Endothelial cell of hepatic sinusoid (primary cell): ENCODE results near the gene HOXD13.

Source experiments
- in situ Hi-C: cut with HindIII; loops from 2 replicates; pipeline ENCODE4 v1.10.0; 2017; ENCODE audit warnings: low sequenced_read_pairs

Gene HOXD13

DNA sequence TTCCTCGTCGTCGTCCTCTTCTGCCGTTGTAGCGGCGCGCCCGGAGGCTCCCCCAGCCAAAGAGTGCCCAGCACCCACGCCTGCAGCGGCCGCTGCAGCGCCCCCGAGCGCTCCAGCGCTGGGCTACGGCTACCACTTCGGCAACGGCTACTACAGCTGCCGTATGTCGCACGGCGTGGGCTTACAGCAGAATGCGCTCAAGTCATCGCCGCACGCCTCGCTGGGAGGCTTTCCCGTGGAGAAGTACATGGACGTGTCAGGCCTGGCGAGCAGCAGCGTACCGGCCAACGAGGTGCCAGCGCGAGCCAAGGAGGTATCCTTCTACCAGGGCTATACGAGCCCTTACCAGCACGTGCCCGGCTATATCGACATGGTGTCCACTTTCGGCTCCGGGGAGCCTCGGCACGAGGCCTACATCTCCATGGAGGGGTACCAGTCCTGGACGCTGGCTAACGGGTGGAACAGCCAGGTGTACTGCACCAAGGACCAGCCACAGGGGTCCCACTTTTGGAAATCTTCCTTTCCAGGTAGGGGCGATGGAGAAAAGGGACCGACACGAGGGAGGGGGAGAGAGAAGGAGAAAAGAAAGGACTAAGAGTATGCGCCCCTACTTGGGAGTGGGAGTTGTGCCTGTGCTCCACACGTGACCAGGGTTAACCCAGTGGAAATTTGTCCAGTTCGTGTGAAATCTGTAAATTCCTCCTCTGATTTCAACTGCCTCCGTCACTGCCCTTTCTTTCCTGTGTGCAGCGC lies 800 bp downstream of the HOXD13 start:
- in situ Hi-C loops: loop anchor here (5.0 to 10.0 kb wide), 3 partner anchors 101 to 619 kb away; no protein-coding TSS in a partner anchor

DNA sequence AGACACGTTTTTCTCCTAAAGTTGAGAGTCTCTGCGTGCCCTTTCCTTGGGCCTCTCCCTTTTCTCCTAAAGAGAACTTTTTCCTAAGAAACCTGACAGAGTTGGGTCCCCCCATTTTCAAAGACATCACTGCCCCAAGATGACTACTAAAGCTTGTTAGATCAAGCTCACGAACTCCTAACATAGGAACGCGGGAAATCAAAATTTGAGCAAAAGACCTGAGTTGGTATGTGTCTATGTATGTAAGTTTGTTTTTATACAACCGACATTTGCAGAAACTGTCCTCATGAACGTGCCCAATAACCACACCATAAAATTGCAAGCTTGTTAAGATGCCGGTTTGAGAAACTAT lies 1.4 kb downstream of the HOXD13 start:
- in situ Hi-C loops: loop anchor here (5.0 to 10.0 kb wide), 3 partner anchors 102 to 619 kb away; no protein-coding TSS in a partner anchor

DNA sequence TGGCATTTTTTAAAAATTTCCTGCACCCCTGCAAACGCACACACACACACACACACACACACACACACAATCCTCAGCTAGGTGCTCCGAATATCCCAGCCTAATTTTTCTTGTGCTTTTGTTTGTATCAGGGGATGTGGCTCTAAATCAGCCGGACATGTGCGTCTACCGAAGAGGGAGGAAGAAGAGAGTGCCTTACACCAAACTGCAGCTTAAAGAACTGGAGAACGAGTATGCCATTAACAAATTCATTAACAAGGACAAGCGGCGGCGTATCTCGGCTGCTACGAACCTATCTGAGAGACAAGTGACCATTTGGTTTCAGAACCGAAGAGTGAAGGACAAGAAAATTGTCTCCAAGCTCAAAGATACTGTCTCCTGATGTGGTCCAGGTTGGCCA lies 1.8 kb downstream of the HOXD13 start:
- in situ Hi-C loops: loop anchor here (5.0 to 10.0 kb wide), 3 partner anchors 102 to 620 kb away; no protein-coding TSS in a partner anchor

DNA sequence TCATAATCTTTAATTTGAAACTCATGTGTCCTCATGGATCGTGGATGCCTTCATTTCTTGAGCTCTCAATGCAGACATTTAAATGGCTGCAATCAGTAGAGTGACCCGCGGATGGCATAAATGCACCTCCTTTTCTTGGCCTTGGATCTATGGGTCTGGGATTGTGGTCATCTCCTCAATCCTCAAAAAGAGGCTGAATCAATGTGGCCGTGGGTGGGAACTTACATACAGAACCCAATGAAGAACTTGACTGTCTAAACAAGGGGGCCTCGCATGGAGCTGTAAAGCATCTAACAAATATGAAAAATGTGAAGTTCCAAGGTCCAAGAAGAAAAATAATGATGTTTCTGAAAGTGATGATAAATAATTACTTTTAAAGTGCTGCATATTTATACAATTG lies 2.9 kb downstream of the HOXD13 start:
- in situ Hi-C loops: loop anchor here (10.0 kb wide), 1 partner anchor 621 kb away; no protein-coding TSS in a partner anchor

DNA sequence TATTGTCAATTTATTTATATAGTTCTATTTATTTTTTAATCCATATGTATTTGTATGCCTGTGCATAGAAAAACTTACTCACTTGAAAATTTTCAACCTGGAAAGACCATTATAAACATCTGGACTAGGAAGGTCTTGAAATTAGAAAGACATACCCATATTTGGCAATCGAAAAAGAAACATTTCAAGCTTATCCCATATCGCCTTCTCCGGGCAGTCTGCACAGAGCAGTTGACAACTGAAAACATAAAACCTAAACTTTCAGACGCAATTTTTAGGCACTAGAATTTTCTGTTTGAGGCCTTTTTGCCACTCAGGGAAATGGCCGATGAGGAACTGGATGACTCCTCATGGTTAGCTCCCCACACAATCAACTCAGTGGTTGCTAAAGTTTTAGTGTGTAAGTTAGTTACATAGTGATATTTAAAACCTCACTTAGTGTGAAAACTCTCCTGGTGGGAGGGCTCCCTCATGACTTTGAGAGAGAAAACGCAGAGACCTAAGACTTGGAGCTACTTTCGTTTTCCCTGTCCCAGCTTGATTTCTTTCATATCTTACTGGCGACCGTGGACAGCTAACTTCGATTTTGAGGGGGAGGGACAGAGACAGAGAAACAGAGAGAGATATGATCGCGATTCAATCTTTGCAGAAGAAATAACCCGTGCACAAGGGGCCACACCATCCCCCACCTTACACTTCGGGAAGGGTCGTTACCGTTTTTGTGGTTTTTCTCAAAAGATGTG lies 3.9 kb downstream of the HOXD13 start:
- in situ Hi-C loops: loop anchor here (10.0 kb wide), 1 partner anchor 622 kb away; no protein-coding TSS in a partner anchor

DNA sequence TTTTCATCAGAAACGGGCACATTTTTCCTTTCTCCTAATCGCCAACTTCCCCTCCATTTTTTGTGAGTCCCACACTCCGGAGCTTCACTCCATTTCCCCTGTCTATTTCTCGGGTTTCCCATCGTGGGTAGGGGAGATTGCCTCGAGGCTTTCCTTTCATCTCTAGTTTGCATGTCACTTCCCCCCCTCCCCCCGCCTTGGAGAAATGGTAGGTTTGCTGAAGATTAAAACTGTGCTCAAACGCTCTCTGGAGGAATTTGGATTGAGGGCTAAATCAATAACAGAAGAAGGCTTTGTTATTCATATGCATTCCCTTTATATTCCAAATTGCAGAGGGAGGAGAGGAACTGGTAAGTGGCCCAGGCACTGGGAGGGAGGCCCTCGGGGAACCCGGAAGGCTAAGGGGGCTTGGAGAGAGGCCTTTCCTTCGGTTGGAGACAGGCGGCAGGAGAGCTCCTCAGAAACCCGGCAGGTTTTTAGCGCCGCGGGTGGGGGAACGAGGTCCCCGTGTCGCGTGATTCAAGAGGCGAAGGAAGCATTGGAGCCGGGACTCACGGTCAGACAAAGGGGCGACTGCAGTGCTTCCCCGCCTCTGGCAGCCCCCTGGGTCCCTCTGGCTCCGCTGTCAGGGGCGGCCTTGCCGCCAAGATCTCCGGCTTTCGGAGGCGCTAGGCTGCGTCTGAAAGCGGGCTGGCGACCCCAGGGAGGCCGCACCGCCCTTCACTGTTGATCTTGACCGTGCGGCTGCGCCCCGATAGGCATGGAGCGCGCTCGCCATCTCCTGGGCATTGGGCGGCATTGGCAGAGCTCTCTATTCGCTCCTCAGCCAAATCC lies 4.7 kb downstream of the HOXD13 start:
- in situ Hi-C loops: loop anchor here (10.0 kb wide), 1 partner anchor 622 kb away; no protein-coding TSS in a partner anchor

DNA sequence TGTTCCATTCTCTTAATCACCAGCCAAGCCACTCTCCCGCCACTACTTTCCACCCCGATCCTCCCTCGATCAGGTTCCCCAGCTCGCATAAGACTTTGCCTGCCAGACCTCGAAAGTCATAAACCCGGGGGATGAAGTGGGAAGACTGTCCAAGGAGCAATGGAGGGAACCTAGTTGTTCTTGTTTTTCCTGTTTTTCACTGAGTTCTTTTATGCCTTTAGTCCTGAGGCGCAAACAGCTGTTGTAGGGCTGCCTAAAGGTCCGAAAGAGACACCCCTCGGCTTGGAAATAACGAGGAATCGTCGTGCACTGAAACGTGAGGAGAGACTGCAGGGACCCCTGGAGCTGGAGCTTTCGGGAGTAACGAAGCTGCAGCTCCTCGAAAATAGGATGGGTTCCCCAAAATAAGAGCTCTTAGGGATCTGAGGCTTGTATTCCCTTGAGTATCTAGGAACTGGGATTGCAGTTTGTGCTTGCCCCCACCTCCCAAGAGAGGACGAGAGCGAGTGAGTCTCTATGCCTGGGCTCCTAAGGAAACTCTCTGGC lies 5.4 kb downstream of the HOXD13 start:
- in situ Hi-C loops: loop anchor here (10.0 kb wide), 1 partner anchor 623 kb away; no protein-coding TSS in a partner anchor

DNA sequence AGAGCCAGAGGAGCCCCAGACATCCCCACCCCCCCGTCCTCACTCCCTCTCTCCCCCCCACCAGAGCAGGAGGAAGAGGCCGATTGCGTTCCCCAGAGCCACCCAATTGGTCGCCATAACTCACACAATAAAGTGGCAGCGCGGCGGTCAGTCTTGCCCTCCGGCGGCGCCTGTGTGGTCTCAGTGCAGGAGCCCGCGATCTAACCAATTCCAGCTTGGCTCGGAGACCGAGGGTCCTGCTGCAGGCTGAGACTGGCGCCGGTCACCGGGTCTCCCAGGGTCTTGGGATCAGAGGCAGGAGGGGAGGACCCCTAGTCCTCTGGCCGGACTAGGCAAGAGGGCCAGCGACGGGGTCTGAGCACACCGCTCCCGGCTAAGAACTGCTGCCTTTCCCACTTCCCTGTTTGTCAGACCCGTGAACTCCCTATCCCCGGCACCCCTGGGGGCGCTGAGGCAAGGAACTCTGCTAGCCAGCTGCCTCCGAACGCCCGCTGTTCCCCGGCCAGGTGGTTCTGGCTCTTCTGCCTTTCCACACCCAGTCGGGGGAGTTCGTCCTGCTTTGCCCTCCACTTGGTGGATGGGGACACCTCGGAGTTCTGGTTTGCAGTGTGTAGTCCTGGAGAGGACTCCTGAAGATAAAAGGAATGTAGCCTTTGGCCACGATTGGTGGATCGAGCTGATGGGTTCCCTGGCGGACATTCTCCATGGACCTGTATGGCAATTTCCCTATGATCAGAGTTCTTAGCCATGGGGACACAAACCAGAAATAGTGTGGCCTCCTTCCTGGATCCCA lies 6.0 kb downstream of the HOXD13 start:
- in situ Hi-C loops: loop anchor here (10.0 kb wide), 1 partner anchor 624 kb away; no protein-coding TSS in a partner anchor

DNA sequence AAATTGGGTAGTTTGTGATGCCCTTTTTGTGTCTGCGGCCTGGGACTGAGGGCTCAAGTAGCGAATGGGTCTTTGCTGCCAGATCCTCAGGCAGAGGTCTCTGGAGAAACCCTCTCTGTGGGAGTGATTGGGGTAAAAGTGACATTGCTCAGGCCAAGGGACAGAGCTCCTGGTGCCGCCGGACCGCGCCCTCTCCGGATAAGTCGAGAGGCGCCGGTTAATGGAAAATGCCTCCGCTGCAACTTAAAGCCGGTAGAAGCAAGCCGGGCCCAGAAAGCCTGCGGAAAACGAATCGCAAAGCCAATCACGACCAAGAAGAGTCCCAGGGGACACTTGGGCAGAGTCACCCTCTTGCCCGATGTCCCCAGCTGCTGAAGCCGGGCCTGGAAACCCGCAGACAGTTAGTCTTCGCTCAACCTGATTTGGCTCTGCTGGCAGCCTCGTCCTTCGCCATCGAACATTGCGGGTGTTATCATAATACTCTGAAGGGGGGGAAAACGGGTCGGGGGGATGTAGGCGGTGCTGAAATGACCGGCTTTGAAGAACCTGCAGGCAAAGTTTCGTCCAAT lies 6.7 kb downstream of the HOXD13 start:
- in situ Hi-C loops: loop anchor here (10.0 kb wide), 1 partner anchor 624 kb away; no protein-coding TSS in a partner anchor

DNA sequence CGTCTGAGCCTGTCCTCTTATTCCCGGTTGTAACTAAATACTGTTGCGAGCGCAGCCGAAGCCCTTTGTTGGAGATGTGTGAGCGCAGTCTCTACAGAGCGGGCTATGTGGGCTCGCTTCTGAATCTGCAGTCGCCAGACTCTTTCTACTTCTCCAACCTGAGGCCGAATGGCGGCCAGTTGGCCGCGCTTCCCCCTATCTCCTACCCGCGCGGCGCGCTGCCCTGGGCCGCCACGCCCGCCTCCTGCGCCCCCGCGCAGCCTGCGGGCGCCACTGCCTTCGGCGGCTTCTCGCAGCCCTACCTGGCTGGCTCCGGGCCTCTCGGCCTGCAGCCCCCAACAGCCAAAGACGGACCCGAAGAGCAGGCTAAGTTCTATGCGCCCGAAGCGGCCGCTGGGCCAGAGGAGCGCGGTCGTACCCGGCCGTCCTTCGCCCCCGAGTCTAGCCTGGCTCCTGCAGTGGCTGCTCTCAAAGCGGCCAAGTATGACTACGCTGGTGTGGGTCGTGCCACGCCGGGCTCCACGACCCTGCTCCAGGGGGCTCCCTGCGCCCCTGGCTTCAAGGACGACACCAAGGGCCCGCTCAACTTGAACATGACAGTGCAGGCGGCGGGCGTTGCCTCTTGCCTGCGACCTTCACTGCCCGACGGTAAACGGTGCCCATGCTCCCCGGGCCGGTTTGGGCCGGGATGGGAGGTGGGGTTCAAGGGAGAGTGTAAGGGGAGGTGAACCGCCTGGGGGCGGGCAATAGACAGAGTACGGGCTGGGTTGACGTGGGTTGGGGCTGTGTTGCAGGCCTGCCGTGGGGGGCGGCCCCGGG lies 7.4 kb downstream of the HOXD13 start, which contains the start of gene HOXD12:
Gene HOXD12 (plus strand): TSS at position 68 of the 819 bp plus-strand sequence. CDS start 7 bp downstream, at position 75.
- in situ Hi-C loops: loop anchor here (10.0 to 25.0 kb wide), 2 partner anchors 625 to 1037 kb away; no protein-coding TSS in a partner anchor

DNA sequence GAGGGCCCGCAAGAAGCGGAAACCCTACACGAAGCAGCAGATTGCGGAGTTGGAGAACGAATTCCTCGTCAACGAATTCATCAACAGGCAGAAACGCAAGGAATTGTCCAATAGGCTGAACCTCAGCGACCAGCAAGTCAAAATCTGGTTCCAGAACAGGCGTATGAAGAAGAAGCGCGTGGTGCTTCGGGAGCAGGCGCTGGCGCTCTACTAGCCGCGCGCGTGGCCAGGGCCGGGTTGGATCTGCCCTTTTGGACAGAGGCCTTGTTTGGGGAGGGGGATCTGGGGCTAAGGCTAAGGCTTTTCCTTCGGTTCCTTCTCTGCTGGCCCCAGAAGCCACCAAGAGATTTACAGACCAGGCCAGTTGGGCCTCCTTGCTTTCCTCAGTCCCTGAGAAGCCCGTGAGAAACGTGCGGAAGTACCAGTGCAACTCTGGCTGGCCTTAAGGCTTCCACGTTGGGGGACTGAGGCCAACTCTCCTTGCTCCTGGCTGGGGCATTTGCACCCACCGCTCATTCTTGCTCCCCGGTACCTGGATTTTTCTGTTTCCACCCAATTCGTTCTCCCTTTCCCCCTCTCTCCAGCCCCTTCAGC lies 8.1 kb downstream of the HOXD13 start:
- in situ Hi-C loops: loop anchor here (25.0 kb wide), 1 partner anchor 1037 kb away; no protein-coding TSS in a partner anchor

DNA sequence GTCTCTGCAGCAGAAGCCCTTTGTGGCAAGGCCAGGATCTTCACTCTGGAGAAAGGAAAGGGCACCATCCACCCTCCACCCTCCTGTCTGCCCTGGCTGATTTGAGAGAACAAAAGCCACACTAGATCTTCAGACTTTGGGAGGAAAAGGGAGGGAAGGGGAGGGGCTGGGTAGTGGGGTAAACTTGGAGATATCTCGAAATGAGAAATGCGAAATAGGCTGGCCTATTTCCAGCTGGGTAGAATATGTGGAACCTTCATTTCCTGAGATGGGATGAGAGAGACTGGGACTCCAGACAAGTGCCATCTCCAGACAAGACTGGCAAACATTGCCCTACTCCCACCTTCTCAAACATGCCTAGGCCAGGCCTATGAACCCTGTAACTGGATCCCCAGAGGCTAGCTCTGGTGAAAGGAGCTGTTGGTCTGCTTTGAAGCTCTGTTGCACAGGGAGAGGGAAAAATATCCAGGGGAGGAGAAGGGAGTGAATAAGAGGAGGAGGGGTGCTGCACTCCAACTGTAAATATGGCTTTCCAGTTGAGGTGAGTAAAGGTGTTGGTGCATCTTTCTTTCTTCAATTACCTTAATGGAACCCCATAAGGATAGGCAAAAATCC lies 8.8 kb downstream of the HOXD13 start:
- in situ Hi-C loops: loop anchor here (25.0 kb wide), 1 partner anchor 1036 kb away; no protein-coding TSS in a partner anchor

DNA sequence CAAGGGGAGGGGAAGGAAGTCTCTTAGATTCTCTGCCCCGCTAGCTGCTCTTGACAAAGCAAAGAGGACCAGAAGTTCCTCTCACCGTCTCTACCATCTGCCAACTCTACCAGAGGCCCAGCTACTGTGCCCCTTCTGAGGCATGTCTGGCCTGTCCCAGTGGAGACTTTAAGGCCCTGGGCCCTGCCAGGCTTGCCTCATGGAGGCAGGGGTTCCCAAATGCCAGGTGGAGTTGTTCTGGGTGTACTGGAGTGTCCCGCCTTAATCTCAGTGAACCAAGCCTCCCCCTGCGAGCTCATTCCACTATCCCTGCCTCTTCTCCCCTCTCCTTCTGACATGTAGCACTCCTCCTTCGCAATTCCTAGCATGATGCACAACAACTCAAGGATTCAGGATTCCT lies 9.3 kb downstream of the HOXD13 start:
- in situ Hi-C loops: loop anchor here (25.0 kb wide), 1 partner anchor 1035 kb away; no protein-coding TSS in a partner anchor

DNA sequence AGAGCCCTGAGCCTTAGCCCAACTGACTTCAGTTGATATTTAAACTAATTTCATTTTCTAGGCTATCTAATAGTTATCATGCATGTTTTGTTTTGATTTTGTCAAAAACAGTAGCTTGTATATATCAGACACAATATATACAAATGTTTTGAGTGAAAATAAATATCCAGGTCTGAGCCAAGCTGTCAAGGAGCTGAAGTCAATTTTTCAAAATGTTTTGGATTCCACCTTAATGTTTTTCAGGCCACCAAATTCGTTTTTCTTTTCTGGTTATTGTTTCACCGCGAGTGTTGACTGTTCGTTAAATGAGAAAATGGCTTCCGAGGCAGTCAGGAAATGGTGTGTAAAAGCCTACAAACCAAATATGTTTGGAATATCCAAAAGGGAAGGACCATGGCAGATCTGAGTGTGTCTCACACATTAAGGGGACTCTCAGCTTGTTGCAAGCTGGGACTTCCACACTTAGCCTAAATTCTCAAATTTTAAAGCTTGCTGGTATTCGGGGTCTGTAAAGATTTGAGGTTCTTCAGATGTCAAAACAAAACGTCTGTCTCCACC lies 9.9 kb downstream of the HOXD13 start:
- in situ Hi-C loops: loop anchor here (25.0 kb wide), 1 partner anchor 1035 kb away; no protein-coding TSS in a partner anchor

DNA sequence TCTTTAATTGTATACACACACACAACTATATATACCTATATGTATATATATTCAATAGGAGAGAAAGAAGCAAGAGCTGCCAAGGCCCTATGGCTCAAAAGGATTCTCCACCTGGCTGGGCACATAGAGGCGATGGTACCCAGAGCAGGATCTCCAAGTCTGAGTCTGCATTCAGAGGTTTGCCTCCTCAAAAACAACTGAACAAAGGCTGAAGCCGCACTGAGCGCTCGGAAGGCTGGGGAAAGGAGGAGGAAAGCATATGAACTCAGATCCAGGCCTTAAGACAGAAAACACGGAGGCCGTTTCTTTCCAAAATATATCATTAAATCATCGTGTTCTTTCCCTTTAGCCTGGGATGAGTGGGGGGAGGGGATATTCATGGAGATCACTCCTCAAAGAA lies 10.7 kb downstream of the HOXD13 start:
- in situ Hi-C loops: loop anchor here (25.0 kb wide), 1 partner anchor 1034 kb away; no protein-coding TSS in a partner anchor

DNA sequence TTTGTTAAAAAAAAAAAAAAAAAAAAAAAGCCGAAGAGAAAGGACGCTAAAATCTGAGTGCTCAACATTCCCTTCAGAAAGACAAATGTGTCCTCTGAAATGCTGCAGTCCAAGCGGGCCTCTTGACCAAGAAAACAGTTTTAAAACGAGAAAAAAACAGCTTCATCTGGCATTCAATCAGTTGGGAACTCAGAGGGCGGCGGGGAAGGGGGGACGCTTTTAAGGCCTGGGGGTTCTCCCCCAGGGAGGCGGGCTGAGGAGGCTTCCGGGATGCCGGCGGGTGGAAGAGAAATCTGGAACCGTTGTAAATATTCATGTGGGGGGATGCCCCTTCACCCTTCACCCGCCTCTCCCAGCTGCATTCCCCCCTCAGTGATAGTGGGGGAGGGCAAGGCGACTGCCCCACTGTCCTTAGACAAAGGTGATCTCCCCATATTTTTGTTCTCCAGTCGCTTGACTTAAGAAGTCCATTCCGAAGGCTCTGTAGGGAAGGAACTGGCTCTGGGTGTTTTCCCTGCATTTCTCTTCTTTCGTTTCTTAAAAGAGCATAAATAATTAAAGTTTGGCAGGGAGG lies 11.3 kb downstream of the HOXD13 start:
- in situ Hi-C loops: loop anchor here (25.0 kb wide), 1 partner anchor 1033 kb away; no protein-coding TSS in a partner anchor
